ENCODE data around the gene CREB5.

GRCh38 chr7:28599411-28599810 lies 187.1 kb downstream of the CREB5 start:
- TF ChIP-seq CTCF (IDR thresholded peaks at IDR 0.05) (no peak), EP300 (IDR thresholded peaks at IDR 0.05) (no peak), POLR2A (IDR thresholded peaks at IDR 0.05; ENCODE audit: low read depth) (no peak)

Data from esophagus muscularis mucosa (tissue), 4 donors.